Smooth muscle cell of the brain vasculature (primary cell): Measurements from ENCODE around the gene CNN2.

Experiments
- DNase-seq: peaks from one replicate; pipeline ENCODE4 v3.0.0-alpha.2; 2012; ENCODE audit warnings: low read depth, low spot score

Gene CNN2

DNA sequence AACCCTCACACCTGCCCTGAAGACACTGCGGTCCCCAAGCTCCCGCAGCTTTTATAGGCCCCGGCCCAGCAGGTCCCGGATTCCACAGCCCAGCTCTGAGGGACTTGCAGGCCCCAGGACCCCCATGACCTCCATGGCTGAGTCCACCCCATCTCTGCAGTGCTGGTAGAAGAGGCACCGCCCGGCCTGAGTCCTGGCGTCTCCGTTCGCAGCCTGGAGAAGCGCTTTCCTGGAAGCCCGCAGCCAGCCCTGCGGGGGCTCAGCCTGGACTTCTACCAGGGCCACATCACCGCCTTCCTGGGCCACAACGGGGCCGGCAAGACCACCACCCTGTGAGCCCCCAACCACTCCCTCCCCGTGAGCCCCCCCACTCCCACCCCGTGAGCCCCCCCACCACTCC is 22.7 kb downstream of the CNN2 start:
- DNase-seq: no peak

DNA sequence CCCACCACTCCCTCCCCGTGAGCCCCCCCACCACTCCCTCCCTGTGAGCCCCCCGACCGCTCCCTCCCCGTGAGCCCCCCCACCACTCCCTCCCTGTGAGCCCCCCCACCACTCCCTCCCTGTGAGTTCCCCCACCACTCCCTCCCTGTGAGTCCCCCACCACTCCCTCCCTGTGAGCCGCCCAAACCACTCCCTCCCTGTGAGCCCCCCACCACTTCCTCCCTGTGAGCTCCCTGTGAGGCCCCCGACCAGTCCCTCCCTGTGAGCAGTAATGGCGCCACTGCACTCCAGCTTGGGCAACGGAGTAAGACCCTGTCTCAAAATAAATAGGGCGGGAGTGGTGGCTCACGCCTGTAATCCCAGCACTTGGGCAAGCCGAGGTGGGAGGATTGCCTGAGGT is 23.4 kb downstream of the CNN2 start:
- no peak for DNase-seq

DNA sequence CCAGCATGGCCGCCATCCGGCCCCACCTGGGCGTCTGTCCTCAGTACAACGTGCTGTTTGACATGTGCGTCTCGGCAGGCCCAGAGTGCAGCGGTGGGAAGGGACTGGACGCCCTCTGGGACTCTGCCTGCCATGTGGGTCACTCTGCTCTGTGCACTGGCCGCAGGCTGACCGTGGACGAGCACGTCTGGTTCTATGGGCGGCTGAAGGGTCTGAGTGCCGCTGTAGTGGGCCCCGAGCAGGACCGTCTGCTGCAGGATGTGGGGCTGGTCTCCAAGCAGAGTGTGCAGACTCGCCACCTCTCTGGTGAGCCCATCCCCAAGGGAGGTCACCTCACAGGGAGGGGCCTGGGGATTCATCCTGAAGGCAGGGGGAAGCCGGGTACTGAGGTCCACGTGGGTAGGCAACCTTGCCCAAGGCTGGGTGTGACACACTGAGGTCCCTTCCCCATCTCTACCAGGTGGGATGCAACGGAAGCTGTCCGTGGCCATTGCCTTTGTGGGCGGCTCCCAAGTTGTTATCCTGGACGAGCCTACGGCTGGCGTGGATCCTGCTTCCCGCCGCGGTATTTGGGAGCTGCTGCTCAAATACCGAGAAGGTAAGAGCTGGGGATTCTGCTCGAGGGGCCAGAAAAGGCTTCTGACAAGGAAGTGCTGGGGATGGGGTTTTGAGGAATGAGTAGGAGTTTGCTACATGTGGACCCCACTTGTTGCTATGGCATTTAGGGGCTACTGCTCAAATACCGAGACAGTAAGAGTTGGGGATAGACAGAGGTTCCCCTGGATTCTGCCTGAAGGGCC is 24.8 kb downstream of the CNN2 start:
- DNase-seq: no peak

DNA sequence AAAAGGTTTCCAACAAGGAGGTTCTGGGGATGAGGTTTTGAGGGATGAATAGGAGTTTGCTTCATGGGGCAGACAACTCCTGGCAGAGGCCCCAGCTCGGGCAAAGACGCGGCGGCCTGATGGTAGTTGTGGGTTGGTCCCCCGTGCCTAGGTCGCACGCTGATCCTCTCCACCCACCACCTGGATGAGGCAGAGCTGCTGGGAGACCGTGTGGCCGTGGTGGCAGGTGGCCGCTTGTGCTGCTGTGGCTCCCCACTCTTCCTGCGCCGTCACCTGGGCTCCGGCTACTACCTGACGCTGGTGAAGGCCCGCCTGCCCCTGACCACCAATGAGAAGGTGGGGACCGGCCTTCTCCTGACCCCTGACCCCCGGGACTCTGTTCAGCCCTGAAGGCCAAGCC is 25.4 kb downstream of the CNN2 start:
- no peak for DNase-seq

DNA sequence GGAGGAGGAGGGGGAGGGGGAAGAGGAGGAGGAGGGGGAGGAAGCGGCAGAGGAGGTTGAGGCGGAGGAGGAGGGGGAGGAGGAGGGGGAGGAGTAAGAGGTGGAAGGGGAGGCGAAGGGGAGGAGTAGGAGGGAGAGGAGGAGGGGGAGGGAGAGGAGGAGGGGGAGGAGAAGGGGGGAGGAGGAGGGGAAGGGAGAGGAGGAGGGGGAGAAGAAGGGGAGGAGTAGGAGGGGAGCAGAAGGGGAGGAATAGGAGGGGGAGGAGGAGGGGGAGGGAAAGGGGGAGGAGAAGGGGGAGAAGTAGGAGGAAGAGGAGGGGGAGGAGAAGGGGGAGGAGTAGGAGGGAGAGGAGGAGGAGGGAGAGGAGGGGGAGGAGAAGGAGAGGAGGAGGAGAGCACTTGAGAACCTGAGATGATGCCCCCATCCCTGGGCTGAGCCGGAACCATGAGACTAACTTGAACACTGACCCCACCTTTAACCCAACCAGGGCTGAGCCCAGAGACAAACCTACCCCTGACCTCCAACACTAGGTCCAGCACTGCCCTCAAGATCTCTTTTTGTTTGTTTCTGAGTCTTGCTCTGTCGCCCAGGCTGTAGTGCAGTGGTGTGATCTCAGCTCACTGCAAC is 26.1 kb downstream of the CNN2 start:
- no peak for DNase-seq

DNA sequence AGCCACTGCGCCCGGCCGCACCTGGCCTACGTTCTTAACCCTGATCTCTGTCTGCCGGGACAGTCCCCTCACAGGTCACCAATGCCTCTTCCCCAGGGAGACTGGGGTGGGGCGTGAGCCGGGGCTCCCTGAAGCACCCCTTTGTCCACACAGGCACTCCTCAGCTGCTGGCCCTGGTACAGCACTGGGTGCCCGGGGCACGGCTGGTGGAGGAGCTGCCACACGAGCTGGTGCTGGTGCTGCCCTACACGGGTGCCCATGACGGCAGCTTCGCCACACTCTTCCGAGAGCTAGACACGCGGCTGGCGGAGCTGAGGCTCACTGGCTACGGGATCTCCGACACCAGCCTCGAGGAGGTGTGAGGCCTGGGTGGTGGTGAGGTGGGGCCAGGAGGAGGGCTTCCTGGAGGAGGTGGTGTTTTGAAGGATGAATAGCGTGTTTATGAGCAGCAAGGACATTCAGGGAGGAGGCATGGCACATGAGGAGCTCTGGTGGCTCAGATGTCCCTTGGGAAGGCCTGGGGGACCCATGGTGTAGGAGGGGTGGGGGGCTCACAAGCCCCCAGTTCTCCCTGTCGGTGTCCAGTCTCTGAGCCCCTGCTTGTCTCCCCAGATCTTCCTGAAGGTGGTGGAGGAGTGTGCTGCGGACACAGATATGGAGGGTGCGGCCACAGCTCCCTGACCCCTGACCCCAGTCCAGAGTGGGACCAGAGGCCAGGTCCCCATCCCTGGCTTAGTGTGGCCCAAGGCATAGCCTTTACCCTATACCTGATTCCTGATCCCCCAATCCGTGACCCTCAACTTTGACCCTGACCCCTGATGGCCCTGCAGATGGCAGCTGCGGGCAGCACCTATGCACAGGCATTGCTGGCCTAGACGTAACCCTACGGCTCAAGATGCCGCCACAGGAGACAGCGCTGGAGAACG is 27.0 kb downstream of the CNN2 start:
- DNase-seq: no peak

DNA sequence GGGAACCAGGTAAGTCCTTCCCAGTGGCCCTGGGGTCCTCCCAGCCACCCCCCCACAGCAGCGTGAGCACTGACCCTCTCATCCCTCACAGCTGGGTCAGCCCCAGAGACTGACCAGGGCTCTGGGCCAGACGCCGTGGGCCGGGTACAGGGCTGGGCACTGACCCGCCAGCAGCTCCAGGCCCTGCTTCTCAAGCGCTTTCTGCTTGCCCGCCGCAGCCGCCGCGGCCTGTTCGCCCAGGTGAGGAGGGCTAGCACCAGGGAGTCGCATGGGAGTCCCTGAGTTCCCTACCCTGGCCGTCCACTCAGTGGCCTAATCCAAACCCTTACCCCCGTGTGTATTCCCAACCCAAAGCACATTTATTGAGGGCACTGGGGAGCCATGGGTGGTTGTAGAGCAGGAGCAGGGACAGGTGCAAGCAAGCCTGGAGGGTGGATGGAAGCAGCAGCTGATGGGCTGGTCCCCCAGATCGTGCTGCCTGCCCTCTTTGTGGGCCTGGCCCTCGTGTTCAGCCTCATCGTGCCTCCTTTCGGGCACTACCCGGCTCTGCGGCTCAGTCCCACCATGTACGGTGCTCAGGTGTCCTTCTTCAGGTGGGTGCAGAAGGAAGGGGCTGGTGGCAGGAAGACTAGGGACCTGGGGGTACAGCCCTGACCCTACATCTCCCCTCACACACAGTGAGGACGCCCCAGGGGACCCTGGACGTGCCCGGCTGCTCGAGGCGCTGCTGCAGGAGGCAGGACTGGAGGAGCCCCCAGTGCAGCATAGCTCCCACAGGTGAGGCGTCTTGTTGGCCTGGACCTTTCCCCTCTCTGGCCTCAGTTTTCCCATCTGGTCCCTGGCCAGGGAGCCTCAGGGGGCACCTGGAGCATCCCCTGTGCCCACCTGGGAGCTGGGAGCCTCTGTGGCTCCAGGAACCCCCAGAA is 28.0 kb downstream of the CNN2 start:
- no peak for DNase-seq

DNA sequence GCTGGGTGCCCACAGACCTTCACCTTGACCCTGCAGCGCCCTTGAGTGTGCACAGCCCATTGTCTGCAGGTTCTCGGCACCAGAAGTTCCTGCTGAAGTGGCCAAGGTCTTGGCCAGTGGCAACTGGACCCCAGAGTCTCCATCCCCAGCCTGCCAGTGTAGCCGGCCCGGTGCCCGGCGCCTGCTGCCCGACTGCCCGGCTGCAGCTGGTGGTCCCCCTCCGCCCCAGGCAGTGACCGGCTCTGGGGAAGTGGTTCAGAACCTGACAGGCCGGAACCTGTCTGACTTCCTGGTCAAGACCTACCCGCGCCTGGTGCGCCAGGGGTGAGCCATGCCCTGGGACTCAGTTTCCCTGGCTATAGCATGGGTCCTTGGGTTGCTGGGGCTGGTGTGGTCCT is 28.6 kb downstream of the CNN2 start:
- no peak for DNase-seq

DNA sequence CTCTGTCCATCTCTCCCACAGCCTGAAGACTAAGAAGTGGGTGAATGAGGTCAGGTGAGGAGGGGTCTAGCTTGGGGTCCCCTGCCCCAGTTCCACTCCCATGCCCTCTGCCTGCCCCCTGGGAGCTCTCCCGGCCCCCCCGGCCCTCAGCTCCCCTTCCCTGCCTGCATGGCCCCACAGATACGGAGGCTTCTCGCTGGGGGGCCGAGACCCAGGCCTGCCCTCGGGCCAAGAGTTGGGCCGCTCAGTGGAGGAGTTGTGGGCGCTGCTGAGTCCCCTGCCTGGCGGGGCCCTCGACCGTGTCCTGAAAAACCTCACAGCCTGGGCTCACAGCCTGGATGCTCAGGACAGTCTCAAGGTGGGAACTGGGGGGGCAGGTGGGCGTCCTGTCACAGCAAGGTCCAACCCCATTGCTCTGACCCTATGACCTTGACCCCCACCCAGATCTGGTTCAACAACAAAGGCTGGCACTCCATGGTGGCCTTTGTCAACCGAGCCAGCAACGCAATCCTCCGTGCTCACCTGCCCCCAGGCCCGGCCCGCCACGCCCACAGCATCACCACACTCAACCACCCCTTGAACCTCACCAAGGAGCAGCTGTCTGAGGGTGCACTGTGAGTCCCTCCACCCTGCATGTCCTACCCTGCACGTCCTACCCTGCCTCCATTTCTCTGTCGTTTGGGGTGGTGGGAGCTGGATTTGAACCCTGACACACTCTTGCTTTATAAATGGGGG is 29.6 kb downstream of the CNN2 start:
- no peak for DNase-seq

DNA sequence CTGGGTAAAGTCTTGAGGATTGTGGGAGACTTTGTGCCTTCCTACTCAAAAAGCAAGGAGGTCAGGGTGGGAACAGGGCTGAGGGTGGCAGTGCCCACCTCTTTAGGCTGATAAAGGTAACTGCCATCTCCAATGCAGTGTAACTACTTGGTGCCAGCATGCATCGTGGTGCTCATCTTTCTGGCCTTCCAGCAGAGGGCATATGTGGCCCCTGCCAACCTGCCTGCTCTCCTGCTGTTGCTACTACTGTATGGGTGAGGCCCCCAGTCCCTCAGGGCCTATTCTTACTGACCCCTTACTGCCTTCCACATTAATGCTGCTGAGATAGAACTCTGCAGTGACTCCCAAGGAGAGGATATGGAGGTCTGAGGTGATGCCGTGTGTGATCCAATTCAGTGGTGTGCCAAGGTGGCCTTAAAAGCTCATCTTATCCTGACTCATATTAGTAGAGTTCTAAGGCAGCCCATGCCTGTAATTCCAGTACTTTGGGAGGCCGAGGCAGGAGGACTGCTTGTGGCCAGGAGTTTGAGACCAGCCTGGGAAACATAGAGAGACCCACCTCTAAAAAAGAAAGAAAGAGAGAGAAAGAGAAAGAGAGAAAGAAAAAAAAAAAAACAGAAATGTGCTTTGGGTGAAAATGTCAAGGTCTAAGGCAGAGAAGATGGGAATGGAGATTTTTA is 30.9 kb downstream of the CNN2 start:
- DNase-seq: no peak

DNA sequence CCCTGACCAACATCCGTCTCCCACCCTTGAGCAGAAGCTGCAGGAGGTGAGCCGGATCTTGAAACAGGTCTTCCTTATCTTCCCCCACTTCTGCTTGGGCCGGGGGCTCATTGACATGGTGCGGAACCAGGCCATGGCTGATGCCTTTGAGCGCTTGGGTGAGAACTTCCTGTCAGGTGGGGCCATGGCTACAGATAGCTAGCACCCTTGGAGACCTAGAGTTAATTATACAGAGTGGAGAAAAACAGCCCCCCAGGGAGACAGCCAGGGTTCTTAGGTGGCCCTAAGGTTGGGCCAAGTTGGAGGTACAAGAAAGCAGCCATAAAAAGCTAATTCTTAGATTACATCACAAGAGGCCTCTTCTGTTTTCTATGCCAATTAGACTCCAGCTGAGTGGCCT is 31.7 kb downstream of the CNN2 start:
- no peak for DNase-seq

DNA sequence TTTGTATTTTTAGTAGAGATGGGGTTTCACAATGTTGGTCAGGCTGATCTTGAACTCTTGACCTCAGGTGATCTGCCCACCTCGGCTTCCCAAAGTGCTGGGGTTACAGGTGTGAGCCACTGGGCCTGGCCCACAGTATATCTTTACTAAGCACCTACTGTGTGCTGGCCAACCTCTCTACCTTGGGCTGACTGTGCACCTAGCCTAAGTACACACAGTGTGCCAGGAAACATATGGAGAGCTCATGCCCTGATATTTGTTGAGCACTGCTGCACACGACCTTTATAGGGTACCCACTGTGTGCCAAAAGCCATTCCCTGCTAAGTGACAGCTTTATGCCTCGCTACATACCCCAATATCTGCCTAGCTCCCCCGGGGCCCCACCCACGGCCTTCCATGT is 34.3 kb downstream of the CNN2 start:
- no peak for DNase-seq

DNA sequence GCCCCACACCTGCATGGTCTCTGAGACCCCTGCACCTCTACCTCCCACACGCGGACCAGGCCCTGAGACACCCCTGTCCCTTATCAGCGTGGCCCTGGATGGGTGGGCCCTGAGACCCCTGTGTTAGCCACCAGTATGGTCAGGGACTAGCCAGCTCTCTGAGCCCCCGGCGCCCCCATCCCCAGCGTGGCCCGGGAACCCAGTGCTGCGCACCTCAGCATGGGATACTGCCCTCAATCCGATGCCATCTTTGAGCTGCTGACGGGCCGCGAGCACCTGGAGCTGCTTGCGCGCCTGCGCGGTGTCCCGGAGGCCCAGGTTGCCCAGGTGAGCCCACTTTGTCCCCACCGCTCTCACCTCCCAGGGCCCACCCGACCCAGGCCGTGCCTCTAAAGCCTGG is 35.6 kb downstream of the CNN2 start:
- no peak for DNase-seq

DNA sequence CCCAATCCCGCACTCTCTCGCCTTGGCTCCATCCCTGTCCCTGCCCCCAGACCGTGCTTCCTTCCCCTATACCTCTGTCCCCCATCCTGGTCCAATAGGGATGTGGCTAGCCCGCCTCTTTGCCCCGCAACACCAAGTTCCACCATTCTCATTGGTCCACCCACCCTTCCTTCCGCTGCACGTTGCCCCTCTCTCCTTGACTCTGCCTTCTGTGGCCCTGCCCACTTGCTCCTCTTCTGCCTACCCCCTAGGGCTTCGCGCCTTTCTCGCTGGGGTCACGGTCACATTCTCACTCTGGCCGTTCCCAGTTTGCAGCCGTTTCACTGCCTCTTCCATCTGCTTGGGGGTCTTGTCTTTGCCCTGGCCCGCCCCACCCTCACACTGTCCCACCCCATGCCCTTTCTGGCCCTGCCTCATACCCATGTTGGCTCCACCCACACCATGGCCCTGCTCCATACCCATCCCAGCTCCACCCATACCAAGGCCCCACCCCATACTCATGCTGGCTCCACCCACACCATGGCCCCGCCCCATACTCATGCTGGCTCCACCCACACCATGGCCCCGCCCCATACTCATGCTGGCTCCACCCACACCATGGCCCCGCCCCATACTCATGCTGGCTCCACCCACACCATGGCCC is 36.1 kb downstream of the CNN2 start:
- no peak for DNase-seq

DNA sequence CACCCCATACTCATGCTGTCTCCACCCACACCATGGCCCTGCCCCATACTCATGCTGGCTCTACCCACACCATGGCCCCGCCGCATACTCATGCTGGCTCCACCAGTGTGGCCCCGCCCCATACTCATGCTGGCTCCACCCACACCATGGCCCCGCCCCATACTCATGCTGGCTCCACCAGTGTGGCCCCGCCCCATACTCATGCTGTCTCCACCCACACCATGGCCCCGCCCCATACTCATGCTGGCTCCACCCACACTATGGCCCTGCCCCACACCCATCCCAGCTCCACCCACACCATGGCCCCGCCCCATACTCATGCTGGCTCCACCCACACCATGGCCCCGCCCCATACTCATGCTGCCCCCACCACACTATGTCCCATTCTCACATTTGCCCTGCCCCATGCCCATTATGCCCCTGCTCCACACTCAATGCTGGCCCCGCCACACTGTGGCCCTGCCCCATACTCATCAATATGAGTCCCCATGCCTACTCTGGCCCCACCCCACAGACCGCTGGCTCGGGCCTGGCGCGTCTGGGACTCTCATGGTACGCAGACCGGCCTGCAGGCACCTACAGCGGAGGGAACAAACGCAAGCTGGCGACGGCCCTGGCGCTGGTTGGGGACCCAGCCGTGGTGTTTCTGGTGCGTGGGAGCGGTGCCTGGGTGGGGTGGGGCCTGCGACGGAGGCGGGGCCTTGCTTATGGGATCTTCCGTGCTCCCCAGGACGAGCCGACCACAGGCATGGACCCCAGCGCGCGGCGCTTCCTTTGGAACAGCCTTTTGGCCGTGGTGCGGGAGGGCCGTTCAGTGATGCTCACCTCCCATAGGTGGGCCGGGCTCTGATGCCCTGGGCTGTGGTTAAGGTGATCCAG is 36.9 kb downstream of the CNN2 start:
- DNase-seq: no peak

DNA sequence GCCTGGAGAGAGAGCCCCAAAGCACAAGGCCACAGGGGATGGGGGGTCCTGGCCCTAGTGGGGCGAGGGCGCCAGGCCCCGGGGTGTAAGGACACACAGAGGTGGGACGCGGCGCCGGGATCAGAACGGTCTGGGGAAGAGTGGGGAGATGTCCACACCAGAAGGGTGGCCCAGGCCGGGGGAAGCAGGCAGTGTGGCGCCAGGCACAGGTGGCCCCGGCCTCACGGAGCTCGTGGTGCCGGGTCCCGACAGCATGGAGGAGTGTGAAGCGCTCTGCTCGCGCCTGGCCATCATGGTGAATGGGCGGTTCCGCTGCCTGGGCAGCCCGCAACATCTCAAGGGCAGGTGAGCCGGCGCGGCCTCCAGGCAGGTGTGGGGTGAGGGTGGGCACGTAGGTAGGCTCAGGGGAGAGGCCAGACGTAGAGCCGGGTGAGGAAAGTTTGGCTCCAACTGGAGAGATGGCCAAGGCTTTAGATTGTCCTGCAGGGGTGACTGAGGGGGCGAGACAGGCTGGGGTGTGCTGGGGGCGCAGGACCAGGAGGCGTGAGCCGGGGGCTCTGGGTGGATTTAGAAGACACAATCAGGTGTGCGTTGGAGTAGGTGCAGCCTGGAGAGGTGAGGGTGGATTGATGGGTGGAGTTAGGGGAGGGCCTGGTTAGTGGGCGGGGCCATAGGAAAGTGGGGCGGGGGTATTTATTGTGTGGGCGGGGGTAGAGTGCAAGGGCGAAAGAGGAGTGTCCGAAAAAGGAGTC is 37.7 kb downstream of the CNN2 start:
- no peak for DNase-seq

DNA sequence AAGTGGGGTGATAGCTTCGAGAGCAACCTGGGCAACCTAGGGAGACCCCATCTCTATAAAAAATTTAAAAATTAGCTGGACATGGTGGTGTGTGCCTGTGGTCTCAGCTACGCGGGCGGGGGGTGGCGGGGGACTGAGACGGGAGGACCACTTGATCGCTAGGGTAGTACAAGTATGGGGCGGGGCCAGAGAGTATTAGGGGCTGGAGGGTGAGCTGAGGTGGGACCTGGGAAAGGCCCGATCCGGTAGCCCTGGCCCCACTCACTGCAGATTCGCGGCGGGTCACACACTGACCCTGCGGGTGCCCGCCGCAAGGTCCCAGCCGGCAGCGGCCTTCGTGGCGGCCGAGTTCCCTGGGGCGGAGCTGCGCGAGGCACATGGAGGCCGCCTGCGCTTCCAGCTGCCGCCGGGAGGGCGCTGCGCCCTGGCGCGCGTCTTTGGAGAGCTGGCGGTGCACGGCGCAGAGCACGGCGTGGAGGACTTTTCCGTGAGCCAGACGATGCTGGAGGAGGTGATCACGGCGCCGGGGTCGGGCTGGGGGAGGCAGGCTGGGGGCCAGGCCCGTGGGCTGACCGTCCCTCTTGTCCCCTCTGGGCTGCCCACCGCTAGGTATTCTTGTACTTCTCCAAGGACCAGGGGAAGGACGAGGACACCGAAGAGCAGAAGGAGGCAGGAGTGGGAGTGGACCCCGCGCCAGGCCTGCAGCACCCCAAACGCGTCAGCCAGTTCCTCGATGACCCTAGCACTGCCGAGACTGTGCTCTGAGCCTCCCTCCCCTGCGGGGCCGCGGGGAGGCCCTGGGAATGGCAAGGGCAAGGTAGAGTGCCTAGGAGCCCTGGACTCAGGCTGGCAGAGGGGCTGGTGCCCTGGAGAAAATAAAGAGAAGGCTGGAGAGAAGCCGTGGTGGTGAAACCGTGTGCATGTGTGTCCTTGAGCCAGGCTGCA is 38.5 kb downstream of the CNN2 start:
- no peak for DNase-seq
